Gastroesophageal sphincter (tissue), 4 donors: ENCODE results near the gene APBB1. TPM values are rescaled to one million over a fixed set of nuclear protein-coding genes. Genes with fewer than 3 reads are reported as not detected.

Experiments
- ATAC-seq: fragments of 150-250 bp; one replicate; pipeline ENCODE4 v1.9.1; 2016; ENCODE audit warnings: mild to moderate bottlenecking, moderate library complexity
- H3K27ac ChIP-seq, 4 donors: fragments of 200-600 bp; sonication (generic) in 3 of 4; 1 replicate in 3 of 4; 2 replicates in 1 of 4; pipeline ENCODE4 v1.5.1; 2016 to 2019
- H3K27me3 ChIP-seq: fragments of 200-600 bp; sonication (generic); one replicate; pipeline ENCODE4 v1.5.1; 2019
- H3K36me3 ChIP-seq, 2 donors: fragments of 200-600 bp; sonication (generic); one replicate each; pipeline ENCODE4 v1.5.1; 2019; ENCODE audit warnings: control low read depth in 1 of 2
- H3K4me1 ChIP-seq, 3 donors: fragments of 200-600 bp; sonication (generic); 1 replicate in 2 of 3; 2 replicates in 1 of 3; pipeline ENCODE4 v1.5.1; 2016 to 2019; ENCODE audit warnings: control low read depth in 2 of 3
- H3K4me3 ChIP-seq, 2 donors: fragments of 200-600 bp; sonication (generic); one replicate each; pipeline ENCODE4 v1.5.1; 2019; ENCODE audit warnings: mild to moderate bottlenecking in 1 of 2, moderate library complexity in 1 of 2
- H3K9me3 ChIP-seq, 3 donors: fragments of 200-600 bp; sonication (generic); one replicate each; pipeline ENCODE4 v1.5.1; 2017 to 2019; ENCODE audit warnings: control low read depth in 2 of 3
- CTCF ChIP-seq, 4 experiments: fragments of 200-600 bp in 2 of 4; fragments of 450-650 bp in 2 of 4; sonication (generic) in 1 of 4; IDR thresholded peaks; one replicate each; pipeline ENCODE4 v1.5.1; 2017 to 2019; ENCODE audit warnings: antibody characterized with exemption in 4 of 4, mild to moderate bottlenecking in 2 of 4, moderate library complexity in 2 of 4
- EP300 ChIP-seq: sonication (generic); formaldehyde crosslinking; IDR thresholded peaks from one replicate; pipeline ENCODE4 v1.6.1; 2017; ENCODE audit warnings: antibody characterized with exemption, mild to moderate bottlenecking
- POLR2A ChIP-seq, 2 donors: fragments of 450-650 bp; IDR thresholded peaks; one replicate each; pipeline ENCODE4 v1.6.1; 2017; ENCODE audit warnings: antibody characterized with exemption in 2 of 2, mild to moderate bottlenecking in 2 of 2, moderate library complexity in 1 of 2
- POLR2AphosphoS5 ChIP-seq: sonication (generic); formaldehyde crosslinking; IDR thresholded peaks from one replicate; pipeline ENCODE4 v1.6.1; 2017; ENCODE audit warnings: antibody characterized with exemption
- WGBS, 2 donors: methylation state at CpG; one replicate each; pipeline ENCODE4 v1.1.5; 2018; ENCODE audit warnings: low coverage in 1 of 2; 5-methylcytosine and 5-hydroxymethylcytosine counted together
- total RNA-seq, 4 donors: library from RNA; depleted of rRNA; stranded (reverse); fragments of >200 nt; gene quantifications; one replicate each; pipeline ENCODE4 v1.1.0, GENCODE V29; 2016

APBB1 gene
- total RNA-seq, result 100 to 1,000 TPM in 1 of 4 donors, 10 to 100 TPM in 3; 55.9 to 149 (median 73.1) TPM

GRCh38 chr11:6419009-6419631 is at the start of gene APBB1:
APBB1 (minus strand) TSS chr11:6419094; CDS start chr11:6411347, 7,747 bp downstream.
- peak within 1 kb of the TSS; percentile 76 to 100 for H3K4me3 ChIP-seq
- peak; percentile 90 for ATAC-seq
- peak within 1 kb of the TSS; percentile 88 to 97 (median 94) for H3K27ac ChIP-seq
- TF ChIP-seq EP300 (no peak), POLR2AphosphoS5 (peak; percentile 54), POLR2A (IDR thresholded peaks at IDR 0.05) (peak; percentile 82 to 86), CTCF (IDR thresholded peaks at IDR 0.05) (peak in 2 of 4 experiments; percentile 39 to 43)
- peaks cover 3 to 52% (median 17%) of the 10 kb centered on the region in 3 donors for H3K4me1 ChIP-seq
- H3K9me3 ChIP-seq, result no peaks in the 10 kb centered on the region
- H3K36me3 ChIP-seq, result no peaks in the 10 kb centered on the region
- H3K27me3 ChIP-seq, result no peaks in the 10 kb centered on the region
- WGBS, 2 donors, result 0% methylated on average over 1 of the region's 75 CpGs; no CpG with 5 or more reads in 1 of the 2 donors

DNA sequence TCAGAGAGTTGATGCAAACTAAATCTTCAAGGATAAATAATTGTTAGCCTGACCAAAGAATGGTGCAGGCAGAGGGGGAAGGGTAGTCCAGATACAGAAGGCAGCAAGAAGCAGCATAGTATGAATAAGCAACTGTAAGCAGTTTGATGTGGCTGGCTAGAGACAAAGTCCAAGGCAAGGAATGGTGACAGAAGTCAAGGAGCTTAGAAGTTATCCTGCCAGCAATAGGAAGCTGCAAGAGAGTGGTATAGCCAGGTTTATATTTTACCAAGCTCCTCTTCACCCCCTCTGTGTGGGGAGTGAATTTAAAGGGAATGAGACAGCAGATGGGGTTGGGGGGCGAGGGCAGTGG is 40.2 kb upstream of the APBB1 start:
- Histone ChIP-seq H3K27me3 (no peaks in the 10 kb centered on the region), H3K27ac (no peak overlapping the region), H3K4me3 (no peak overlapping the region), H3K4me1 (no peaks in the 10 kb centered on the region), H3K36me3 (peaks cover 0 to 95% of the 10 kb centered on the region in 2 donors), H3K9me3 (no peaks in the 10 kb centered on the region)
- no peak for ATAC-seq
- TF ChIP-seq CTCF (IDR thresholded peaks at IDR 0.05) (no peak), POLR2AphosphoS5 (no peak), EP300 (no peak), POLR2A (IDR thresholded peaks at IDR 0.05) (no peak)
- 86 to 100% methylated on average over 1 of the region's 1 CpG for WGBS, 2 donors

GRCh38 chr11:6458352-6459098 is 39.6 kb upstream of the APBB1 start:
- H3K27me3 ChIP-seq, result no peaks in the 10 kb centered on the region
- no peak overlapping the region for H3K4me3 ChIP-seq
- H3K9me3 ChIP-seq, result no peaks in the 10 kb centered on the region
- TF ChIP-seq POLR2AphosphoS5 (no peak), CTCF (IDR thresholded peaks at IDR 0.05) (no peak), EP300 (no peak), POLR2A (IDR thresholded peaks at IDR 0.05) (no peak)
- peaks cover 0 to 95% of the 10 kb centered on the region in 2 donors for H3K36me3 ChIP-seq
- WGBS, 2 donors, result 70 to 85% methylated on average over 1 to 2 of the region's 2 CpGs
- no peaks in the 10 kb centered on the region for H3K4me1 ChIP-seq
- no peak for ATAC-seq
- no peak overlapping the region for H3K27ac ChIP-seq

DNA sequence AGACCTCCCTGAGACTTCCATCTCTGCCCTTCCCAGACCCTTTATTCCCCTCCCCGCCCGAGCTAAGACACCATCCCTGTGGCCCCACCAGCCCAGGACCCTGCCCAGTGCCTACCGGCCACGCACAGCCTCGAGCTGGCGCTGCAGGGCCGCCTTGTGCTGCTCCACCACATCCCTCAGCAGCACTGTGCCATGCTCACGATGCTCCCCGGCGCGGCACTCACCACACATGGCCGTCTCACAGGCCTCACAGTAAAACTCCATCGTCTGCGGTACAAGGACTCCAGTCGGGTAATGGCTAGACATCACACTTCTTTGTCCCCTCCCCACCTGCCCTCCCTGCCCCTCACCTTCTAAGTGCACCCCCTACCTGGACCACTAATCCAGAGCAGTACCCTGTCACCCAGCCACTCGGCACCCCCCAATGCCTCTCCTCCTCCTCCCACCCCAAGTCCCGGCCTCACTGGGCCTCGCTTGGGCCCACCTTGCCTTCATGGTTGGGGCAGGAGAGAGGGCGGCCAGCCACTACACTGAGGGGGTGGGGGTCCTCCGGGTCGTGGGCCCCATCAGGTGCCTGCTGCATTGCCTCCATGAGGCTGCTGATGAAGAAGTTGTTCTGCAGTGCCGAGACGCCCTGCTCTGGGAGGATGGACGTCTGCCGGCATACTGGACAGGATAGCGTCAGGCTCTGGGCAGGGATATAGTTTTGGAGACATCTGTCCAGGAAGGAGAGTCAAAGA is 38.9 kb upstream of the APBB1 start:
- H3K9me3 ChIP-seq, result no peaks in the 10 kb centered on the region
- no peaks in the 10 kb centered on the region for H3K27me3 ChIP-seq
- H3K36me3 ChIP-seq, result peaks cover 0 to 96% of the 10 kb centered on the region in 2 donors
- H3K4me1 ChIP-seq, result no peaks in the 10 kb centered on the region
- H3K4me3 ChIP-seq, result no peak overlapping the region
- no peak for TF ChIP-seq POLR2AphosphoS5
- no peak for TF ChIP-seq POLR2A (IDR thresholded peaks at IDR 0.05)
- TF ChIP-seq EP300, result no peak
- no peak for TF ChIP-seq CTCF (IDR thresholded peaks at IDR 0.05)
- no peak for ATAC-seq
- H3K27ac ChIP-seq, result no peak overlapping the region
- WGBS, 2 donors, result 84 to 100% methylated on average over 1 to 4 of the region's 26 CpGs
